HG03565 (cell line): ENCODE data around the gene ATP9B.

Experiments used
- ATAC-seq: cut with Tn5 transposase; IDR thresholded peaks from one replicate; pipeline ENCODE4 v1.9.1; 2021; ENCODE audit warnings: mild to moderate bottlenecking, moderate library complexity; ENCODE audit not compliant: unreplicated experiment

The ATP9B gene

DNA sequence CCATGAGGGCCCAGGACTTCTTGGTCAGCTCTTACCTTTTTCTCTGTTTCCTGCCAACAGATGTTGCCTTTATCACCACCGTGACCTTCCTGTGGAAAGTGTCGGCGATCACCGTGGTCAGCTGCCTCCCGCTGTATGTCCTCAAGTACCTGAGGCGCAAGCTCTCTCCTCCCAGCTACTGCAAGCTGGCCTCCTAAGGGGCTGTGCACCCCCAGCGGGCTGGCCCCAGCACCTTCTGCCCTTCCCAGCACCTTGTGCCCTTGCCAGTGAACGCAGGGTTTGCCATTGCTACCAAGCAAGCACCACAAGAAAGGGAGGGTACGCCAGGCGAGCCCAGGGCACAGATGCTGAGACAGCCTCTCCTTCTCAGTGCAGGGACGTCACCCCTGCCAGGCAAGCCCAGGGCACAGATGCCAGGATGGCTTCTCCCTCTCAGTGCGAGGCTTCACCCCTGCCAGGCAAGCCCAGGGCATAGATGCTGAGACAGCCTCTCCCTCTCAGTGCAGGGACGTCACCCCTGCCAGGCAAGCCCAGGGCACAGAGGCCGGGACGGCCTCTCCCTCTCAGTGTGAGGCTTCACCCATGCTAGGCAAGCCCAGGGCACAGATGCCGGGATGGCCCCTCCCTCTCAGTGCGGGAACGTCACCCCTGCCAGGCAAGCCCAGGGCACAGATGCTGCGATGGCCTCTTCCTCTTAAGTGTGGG is 308.1 kb downstream of the ATP9B start:
- ATAC-seq, result no peak

DNA sequence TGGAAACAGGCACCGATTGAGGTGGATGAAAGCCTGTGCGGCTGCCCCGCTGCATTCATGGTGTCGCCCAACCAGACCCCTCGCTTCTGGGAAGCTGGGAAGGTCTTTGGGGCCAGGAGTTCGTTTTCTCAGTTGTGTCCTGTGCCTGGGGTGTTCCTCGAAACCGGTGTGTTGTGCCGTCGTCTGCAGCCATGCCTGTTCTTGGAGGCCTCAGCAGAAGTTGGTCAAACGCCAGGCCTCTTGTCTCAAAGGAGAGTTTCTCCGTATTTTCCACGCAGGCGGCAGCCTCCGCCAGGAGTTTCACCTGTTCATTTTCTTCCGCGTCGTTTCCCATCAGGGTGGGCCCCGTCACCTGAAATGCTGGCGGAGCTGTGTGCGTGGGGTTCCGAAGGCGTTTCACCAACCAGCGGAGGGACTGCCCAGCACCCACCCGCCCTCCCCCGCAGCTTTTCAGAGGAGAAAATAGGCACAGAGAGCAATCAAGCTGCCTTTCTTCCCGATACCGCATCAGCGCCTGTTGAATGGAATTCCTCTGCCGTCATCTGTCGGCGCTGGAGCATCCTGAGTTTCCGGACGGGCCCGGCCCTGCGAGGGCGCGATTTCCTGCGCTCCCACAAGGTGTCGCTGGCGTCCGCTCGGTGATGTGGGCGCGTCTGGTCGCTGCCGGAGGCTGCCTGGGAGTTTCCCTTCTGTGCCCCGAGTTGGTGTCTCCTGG is 309.5 kb downstream of the ATP9B start:
- peak; percentile 59 for ATAC-seq

- no peak for ATAC-seq
Observed at GRCh38 chr18:79379251-79379905, 310.2 kb downstream of the ATP9B start.

GRCh38 chr18:79379931-79380815 is 311.0 kb downstream of the ATP9B start:
- no peak for ATAC-seq

- ATAC-seq, result no peak
Observed at GRCh38 chr18:79380816-79381806, 311.9 kb downstream of the ATP9B start.

GRCh38 chr18:79381811-79382311 is 312.7 kb downstream of the ATP9B start:
- no peak for ATAC-seq

GRCh38 chr18:79382681-79383387 is 313.6 kb downstream of the ATP9B start:
- ATAC-seq, result no peak

DNA sequence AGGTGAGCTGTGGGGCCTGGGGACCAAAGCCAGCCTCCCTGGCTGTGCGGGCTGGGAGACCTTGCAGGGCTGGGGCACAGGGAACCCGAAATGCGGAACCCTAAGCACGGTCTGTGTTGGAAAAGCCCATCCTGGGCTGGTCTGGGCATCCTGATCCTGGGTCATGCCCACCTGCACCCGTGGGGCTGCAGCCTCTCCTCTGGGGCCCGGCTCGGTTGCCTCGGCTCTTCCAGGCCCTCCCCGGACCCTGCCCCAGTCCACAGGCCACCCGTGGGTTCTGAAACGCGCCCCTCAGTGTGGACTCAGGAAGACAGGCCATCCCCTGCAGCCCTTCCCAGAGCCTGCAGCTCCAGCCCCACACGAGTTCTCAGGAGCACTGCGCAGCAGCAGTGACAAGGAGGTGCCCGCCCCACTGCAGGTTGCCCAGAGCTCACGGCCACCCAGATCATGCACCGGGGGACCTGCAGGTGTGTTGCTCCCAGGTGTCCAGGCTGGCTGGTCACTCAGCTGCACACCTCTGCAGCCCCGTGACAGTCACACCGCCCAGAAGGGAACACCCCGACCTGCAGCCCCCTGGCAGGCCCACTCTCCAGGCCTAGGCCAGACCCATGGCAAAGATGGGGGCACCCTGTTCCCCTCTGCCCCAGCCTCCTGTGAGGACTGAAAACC is 314.3 kb downstream of the ATP9B start:
- no peak for ATAC-seq

DNA sequence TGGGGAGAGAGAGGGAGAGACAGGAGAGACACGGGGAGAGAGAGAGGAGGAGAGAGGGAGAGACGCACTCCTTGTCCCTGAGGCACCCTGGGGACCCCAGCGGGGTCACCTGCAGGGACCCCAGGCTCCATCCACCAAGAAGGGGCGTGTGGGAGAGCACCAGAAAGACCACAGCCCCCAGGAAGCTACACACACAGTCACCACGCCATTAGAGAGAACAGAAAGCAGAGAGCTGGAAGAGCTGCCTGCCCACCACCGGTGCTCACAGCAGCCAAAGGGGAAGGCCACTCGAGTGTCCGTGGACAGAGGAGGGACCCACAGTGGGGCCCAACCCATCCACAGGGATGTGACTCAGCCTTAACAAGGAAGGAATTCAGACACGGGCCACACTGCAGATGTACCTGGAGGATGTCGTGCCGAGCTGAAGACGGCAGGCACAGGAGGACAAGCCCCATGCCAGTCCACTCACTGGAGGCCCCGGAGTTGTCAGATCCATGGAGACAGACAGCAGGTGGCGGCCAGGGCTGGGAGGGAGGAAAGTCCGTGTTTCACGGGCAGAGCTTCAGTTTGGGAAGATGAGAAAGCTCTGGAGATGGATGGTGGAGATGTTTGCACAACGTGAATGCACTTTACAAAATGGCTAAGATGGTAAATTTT is 315.1 kb downstream of the ATP9B start:
- no peak for ATAC-seq

DNA sequence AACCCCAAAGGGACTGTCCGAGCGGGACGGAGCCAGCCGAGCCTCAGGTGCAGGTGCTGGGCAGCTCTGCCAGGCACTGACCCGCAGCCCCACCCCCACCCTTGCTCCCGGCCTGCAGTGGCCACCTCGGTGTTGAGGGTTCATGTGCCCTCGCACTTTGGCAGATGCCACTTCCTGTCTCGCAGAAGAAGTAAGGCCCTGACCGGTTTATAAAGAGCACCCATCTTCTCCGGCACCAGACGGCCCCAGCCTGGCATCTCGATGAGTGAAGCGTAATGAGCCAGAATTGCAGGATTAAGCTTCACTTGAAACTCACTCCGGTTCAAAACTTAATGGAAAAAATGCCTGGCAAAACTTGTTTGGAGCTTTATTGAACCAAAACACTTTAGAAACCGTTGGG is 315.6 kb downstream of the ATP9B start:
- no peak for ATAC-seq

GRCh38 chr18:79385326-79385707 is 316.1 kb downstream of the ATP9B start:
- no peak for ATAC-seq

DNA sequence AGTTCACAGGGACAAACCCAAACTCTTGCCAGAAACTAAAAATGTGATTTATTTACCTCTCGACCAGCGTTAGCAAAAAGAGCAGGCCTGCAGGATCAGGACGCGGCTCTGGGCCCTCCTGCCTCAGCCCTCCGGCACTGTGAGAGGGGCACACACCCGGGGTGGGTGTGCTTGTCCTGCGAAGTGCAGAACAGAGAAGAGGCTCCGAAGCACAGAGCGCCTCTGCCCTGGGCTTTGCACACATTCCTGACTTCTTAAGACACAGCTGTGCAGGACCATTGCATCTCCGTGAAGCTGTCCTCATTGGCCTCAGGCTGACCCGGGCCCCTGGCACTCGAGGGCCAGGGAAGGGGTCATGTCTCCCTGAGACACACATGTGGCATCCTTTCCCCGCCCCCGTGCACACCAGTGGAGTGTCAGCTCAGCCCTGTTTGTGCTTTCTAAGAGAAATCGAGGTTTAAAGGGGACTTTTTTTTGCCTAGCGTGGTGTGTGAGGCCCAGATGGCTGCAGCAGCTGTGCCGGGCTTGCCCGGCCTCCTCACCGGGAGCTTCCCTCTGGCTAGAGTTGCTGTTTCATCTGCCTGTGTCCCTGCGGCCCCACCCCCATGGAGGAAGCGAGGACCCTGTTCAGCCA is 316.6 kb downstream of the ATP9B start:
- no peak for ATAC-seq

DNA sequence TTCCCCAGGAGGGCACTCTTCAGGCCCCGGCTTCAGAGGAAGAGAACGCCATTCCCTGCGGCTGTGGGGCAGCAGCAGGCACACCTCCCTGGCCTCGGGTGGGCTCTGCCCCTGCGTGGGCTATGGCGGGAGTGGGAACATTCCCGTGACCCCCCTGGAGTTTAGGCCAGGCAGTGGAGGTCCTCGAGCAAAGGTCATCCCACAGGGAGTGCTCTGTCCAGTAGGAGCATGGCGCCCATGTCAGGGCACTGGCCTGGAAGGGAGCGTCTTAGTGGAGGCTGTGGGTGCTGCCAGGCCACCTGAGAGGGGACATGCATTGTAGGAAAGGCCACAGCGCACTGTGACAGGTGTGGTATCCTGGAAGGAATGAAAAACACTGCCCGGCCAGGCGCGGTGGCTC is 317.4 kb downstream of the ATP9B start:
- no peak for ATAC-seq

GRCh38 chr18:79387214-79387613 is 318.0 kb downstream of the ATP9B start:
- ATAC-seq, result no peak

- ATAC-seq, result no peak
Observed at GRCh38 chr18:79387615-79388014, 318.4 kb downstream of the ATP9B start.

- no peak for ATAC-seq
Observed at GRCh38 chr18:79388043-79388442, 318.8 kb downstream of the ATP9B start.

GRCh38 chr18:79389689-79390088 is 320.5 kb downstream of the ATP9B start:
- ATAC-seq, result no peak

GRCh38 chr18:79392226-79392625 is 323.0 kb downstream of the ATP9B start:
- ATAC-seq, result no peak
